Mucosa of descending colon (tissue), 3 donors: ENCODE measurements around the gene BACH2. TPM values are rescaled to one million over a fixed set of nuclear protein-coding genes. Genes with fewer than 3 reads are reported as not detected.

ENCODE experiments used
- ATAC-seq: fragments of 200-7000 bp; cut with Tn5 transposase; one replicate; pipeline ENCODE4 v1.9.1; 2020; ENCODE audit warnings: mild to moderate bottlenecking, moderate library complexity
- DNase-seq, 3 donors: peaks; one replicate each; pipeline ENCODE4 v3.0.0-alpha.2; 2020
- H3K36me3 ChIP-seq: fragments of 200-600 bp; one replicate; pipeline ENCODE4 v1.8.0; 2021; ENCODE audit warnings: low read depth, mild to moderate bottlenecking
- H3K4me1 ChIP-seq: fragments of 200-600 bp; one replicate; pipeline ENCODE4 v1.8.0; 2021; ENCODE audit warnings: low read depth, mild to moderate bottlenecking
- H3K4me3 ChIP-seq: fragments of 200-600 bp; one replicate; pipeline ENCODE4 v1.8.0; 2021; ENCODE audit warnings: mild to moderate bottlenecking
- H3K9me3 ChIP-seq: fragments of 200-600 bp; one replicate; pipeline ENCODE4 v1.8.0; 2021; ENCODE audit warnings: mild to moderate bottlenecking
- intact Hi-C, 2 donors: fragments of 100-400 bp; cut with DNase I in 1 of 2; cut with micrococcal nuclease in 1 of 2; formaldehyde crosslinking; loops; one replicate each; pipeline versions ENCODE4 v1.11.0 to v1.11.1; 2022; cut with DNase I, micrococcal nuclease
- total RNA-seq, 3 donors: library from RNA; stranded (reverse); fragmentation: NEBNext Ultra II Directional in 2 of 3; extraction: Animal tissue kit (Norgen Biotek cat#: 25700) in 2 of 3; gene quantifications; one replicate each; pipeline versions ENCODE4 v1.2.1 to v1.2.4, GENCODE V29; 2021 to 2023
- TF ChIP-seq, protein P1 (sequence below): fragments of 200-600 bp; IDR thresholded peaks from one replicate; pipeline ENCODE4 v1.8.0; 2022; ENCODE audit warnings: antibody characterized with exemption, mild to moderate bottlenecking
- donor health status: DM: no; HTN: no; CAD: no; lungs with moderate emphysema.
- donor health status: DM: no; HTN: no; CAD: no.
- donor health status: DM: no; HTN: yes; CAD: no.

The BACH2 gene
- total RNA-seq, 3 donors from 2014 or later, result 0.96 to 1.6 (median 1.2) TPM

DNA sequence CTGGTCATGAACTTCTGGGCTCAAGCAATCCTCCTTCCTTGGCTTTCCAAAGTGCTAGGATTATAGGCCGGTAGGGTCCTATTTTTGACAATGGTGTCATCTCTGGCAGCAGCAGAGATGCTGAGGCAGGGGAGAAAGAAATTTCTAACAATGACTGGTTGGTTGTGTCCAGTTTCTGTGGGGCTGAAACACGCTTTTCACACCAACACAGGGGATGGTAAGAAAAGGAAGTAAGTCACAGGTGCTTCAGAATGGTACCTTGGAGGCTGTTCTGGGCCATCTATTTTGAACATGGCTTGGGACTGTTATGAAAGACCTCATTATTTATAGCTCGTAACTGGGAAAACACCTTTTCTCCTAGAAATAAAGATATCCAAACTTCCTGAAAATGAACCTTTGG, 329.7 kb downstream of the BACH2 start:
- Histone ChIP-seq H3K9me3 (no peaks in the 10 kb centered on the region), H3K4me3 (no peak overlapping the region), H3K4me1 (no peaks in the 10 kb centered on the region), H3K36me3 (no peaks in the 10 kb centered on the region)
- TF ChIP-seq, protein P1, sequence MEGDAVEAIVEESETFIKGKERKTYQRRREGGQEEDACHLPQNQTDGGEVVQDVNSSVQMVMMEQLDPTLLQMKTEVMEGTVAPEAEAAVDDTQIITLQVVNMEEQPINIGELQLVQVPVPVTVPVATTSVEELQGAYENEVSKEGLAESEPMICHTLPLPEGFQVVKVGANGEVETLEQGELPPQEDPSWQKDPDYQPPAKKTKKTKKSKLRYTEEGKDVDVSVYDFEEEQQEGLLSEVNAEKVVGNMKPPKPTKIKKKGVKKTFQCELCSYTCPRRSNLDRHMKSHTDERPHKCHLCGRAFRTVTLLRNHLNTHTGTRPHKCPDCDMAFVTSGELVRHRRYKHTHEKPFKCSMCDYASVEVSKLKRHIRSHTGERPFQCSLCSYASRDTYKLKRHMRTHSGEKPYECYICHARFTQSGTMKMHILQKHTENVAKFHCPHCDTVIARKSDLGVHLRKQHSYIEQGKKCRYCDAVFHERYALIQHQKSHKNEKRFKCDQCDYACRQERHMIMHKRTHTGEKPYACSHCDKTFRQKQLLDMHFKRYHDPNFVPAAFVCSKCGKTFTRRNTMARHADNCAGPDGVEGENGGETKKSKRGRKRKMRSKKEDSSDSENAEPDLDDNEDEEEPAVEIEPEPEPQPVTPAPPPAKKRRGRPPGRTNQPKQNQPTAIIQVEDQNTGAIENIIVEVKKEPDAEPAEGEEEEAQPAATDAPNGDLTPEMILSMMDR, result no peak
- ATAC-seq (no peak), DNase-seq (no peak)
- intact Hi-C loops, result no loop called here

DNA sequence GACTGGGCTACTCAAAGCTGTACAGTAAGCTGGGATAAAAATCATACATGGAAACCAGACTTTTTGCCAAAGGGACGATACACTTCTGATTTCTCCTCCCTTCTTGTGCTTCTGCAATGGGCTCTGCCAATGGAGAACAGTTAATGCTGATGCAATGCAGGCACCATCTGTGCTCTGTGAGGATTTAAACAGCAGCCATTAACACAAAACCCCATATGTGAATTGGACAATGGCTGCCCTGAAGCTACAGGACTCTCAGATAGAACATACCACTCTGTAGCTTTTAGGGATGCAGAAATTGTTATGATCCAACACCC, 330.5 kb downstream of the BACH2 start:
- ATAC-seq, result no peak
- Histone ChIP-seq H3K4me3 (no peak overlapping the region), H3K36me3 (no peaks in the 10 kb centered on the region), H3K9me3 (no peaks in the 10 kb centered on the region), H3K4me1 (no peaks in the 10 kb centered on the region)
- no peak for DNase-seq
- TF ChIP-seq, protein P1, result no peak
- intact Hi-C loops, result no loop called here

DNA sequence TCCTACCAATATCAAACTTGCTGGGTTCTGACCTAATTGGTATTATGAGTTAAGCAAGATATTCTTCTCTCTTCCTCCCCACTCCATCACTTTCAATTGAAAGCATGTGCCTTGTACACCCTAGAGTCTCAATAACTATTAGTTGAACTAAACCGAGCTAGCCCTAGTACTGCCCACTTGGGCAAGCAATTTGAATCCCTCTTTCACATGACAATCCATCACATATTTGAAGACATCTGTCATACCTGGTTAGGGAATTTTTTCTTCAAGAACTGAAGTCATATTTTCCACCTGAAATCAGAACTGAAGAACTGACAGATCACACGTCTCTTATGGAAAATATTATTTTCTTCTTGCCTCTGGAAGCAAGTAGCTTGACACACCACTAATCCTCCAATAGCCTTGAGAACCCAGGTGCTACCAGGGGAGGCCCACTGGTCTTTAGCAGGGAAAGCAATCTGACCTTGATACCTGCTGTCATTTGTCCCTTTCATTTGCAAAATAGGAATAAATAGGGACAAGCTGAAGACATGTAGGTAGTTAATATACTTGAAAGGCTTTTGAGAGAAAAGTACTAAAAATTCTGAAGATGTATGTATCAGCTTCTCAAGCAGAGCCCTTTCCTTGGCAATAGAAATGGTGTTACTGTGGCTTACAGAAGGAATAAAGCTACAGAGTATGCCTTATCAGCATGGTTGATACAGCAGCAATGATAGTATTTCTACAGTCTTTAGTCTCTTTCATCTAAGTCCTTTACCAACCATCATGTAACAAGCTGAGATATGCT, 331.0 kb downstream of the BACH2 start:
- no peak for ATAC-seq
- H3K4me1 ChIP-seq, result no peaks in the 10 kb centered on the region
- no peaks in the 10 kb centered on the region for H3K36me3 ChIP-seq
- no peak overlapping the region for H3K4me3 ChIP-seq
- no peaks in the 10 kb centered on the region for H3K9me3 ChIP-seq
- no peak for DNase-seq
- intact Hi-C loops, result no loop called here
- TF ChIP-seq, protein P1, result no peak

DNA sequence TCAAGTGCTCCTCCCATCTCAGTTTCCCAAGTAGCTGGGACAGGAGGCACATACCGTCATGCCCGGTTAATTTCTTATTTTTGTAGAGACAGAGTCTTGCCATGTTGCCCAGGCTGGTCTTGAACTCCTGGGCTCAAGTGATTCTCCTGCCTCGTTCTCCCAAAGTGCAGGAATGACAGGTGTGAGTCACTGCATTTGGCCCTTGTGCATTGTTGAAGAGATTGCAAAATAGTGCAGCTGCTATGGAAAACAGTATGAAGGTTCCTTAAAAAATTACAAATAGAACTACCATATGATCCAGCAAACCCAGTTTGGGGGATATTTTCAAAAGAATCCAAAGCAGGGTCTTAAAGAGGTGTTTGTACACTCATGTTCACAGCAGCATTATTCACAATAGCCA, 333.3 kb downstream of the BACH2 start:
- intact Hi-C loops, result no loop called here
- DNase-seq, result no peak
- no peaks in the 10 kb centered on the region for H3K36me3 ChIP-seq
- TF ChIP-seq, protein P1, result no peak
- no peaks in the 10 kb centered on the region for H3K9me3 ChIP-seq
- H3K4me1 ChIP-seq, result no peaks in the 10 kb centered on the region
- H3K4me3 ChIP-seq, result no peak overlapping the region
- ATAC-seq, result no peak

DNA sequence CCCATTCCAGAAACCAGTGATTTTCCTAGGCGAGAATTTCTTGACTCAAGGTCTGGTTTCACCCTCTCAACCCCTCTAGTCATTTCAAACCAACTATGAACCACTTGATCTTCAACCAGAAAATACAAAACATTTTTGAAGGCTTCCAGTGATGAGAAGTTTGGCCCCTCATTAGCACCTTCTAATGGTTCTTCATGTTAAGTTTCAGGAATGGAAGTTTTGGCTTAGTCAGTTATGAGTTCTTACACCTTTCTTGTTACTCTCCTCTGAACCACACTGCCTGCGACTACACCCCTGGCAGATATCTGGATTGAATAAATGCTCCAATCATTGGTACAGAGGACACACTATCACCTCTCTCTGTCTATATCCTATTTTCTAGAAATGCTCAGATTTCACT, 335.2 kb downstream of the BACH2 start:
- no peak for ATAC-seq
- Histone ChIP-seq H3K4me1 (no peaks in the 10 kb centered on the region), H3K9me3 (no peaks in the 10 kb centered on the region), H3K4me3 (no peak overlapping the region), H3K36me3 (no peaks in the 10 kb centered on the region)
- TF ChIP-seq, protein P1, result no peak
- intact Hi-C loops, result no loop called here
- DNase-seq, result no peak

DNA sequence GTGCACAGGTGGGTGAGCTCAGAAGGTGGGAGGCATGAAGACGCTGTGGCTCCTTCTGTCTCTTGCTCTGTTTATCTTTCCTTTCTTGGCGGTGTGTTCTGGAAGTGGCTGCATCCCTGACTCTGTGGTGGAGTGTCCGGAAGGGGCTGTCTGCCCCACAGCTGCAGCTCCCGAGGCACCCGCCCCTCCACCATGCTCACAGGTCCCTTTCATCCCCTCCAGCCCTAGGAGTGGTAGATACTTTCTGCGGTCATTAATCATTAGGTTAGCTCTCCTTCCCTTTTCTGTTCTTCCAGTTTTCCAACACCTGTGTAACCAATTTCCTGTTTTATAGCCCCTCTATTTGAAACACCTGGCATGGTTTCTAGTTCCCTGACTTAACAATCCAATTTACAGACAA, 336.8 kb downstream of the BACH2 start:
- TF ChIP-seq, protein P1, result no peak
- H3K36me3 ChIP-seq, result no peaks in the 10 kb centered on the region
- intact Hi-C loops, result no loop called here

More for the DNA sequence above, 336.8 kb downstream of the BACH2 start:
- Histone ChIP-seq H3K4me1 (no peaks in the 10 kb centered on the region), H3K9me3 (no peaks in the 10 kb centered on the region), H3K4me3 (no peak overlapping the region)
- no peak for DNase-seq
- ATAC-seq, result no peak
